Measurements from ENCODE around the gene OR8A1. TPM values are rescaled to one million over a fixed set of nuclear protein-coding genes. Genes with fewer than 3 reads are reported as not detected.

OR8A1 gene
- total RNA-seq, 4 donors from 2014 or later, result not detected

GRCh38 chr11:124536520-124536919 is 33.3 kb upstream of the OR8A1 start:
- in situ Hi-C loops (cut with MboI; ENCODE audit: low sequenced_read_pairs in 4 of 4) (no loop called here), intact Hi-C loops (cut with DNase I; ENCODE audit: low total_unique reads) (no loop called here)
- no peak for TF ChIP-seq POLR2A (IDR thresholded peaks at IDR 0.05)
- no peak for TF ChIP-seq CTCF (IDR thresholded peaks at IDR 0.05 in 4 of 5, conservative IDR thresholded peaks at IDR 0.05 in 1 of 5)
- ATAC-seq, result no peak
- H3K9me3 ChIP-seq, result no peaks in the 10 kb centered on the region
- no peaks in the 10 kb centered on the region for H3K36me3 ChIP-seq
- no peaks in the 10 kb centered on the region for H3K4me1 ChIP-seq
- H3K27me3 ChIP-seq, result no peaks in the 10 kb centered on the region
- no peak overlapping the region for H3K4me3 ChIP-seq
- DNase-seq, result peak; percentile 15 to 23
- H3K27ac ChIP-seq, result no peak overlapping the region

GRCh38 chr11:124538019-124538418 is 31.8 kb upstream of the OR8A1 start:
- intact Hi-C loops (cut with DNase I; ENCODE audit: low total_unique reads), result no loop called here
- TF ChIP-seq POLR2A (IDR thresholded peaks at IDR 0.05) (no peak), CTCF (IDR thresholded peaks at IDR 0.05 in 4 of 5, conservative IDR thresholded peaks at IDR 0.05 in 1 of 5) (no peak)
- ATAC-seq (peak in 1 of 2 donors; percentile 68), DNase-seq (no peak)
- no peaks in the 10 kb centered on the region for H3K27me3 ChIP-seq
- no peak overlapping the region for H3K27ac ChIP-seq
- no peaks in the 10 kb centered on the region for H3K9me3 ChIP-seq
- H3K4me1 ChIP-seq, result no peaks in the 10 kb centered on the region
- no peak overlapping the region for H3K4me3 ChIP-seq
- H3K36me3 ChIP-seq, result no peaks in the 10 kb centered on the region
- in situ Hi-C loops (cut with MboI; ENCODE audit: low sequenced_read_pairs in 4 of 4), result no loop called here

- in situ Hi-C loops (cut with MboI; ENCODE audit: low sequenced_read_pairs in 4 of 4) (no loop called here), intact Hi-C loops (cut with DNase I; ENCODE audit: low total_unique reads) (no loop called here)
- Histone ChIP-seq H3K27ac (no peak overlapping the region), H3K27me3 (no peaks in the 10 kb centered on the region), H3K4me3 (no peak overlapping the region), H3K9me3 (no peaks in the 10 kb centered on the region), H3K36me3 (no peaks in the 10 kb centered on the region), H3K4me1 (no peaks in the 10 kb centered on the region)
- TF ChIP-seq POLR2A (IDR thresholded peaks at IDR 0.05) (no peak), CTCF (IDR thresholded peaks at IDR 0.05 in 4 of 5, conservative IDR thresholded peaks at IDR 0.05 in 1 of 5) (no peak)
- DNase-seq (no peak), ATAC-seq (no peak)
Measured at GRCh38 chr11:124541204-124541603, 28.6 kb upstream of the OR8A1 start.

- TF ChIP-seq CTCF (IDR thresholded peaks at IDR 0.05 in 4 of 5, conservative IDR thresholded peaks at IDR 0.05 in 1 of 5), result no peak
- no peak for TF ChIP-seq POLR2A (IDR thresholded peaks at IDR 0.05)
- Histone ChIP-seq H3K27me3 (no peaks in the 10 kb centered on the region), H3K27ac (no peak overlapping the region), H3K4me1 (no peaks in the 10 kb centered on the region), H3K4me3 (no peak overlapping the region), H3K9me3 (no peaks in the 10 kb centered on the region), H3K36me3 (no peaks in the 10 kb centered on the region)
- no peak for DNase-seq
- in situ Hi-C loops (cut with MboI; ENCODE audit: low sequenced_read_pairs in 4 of 4), result no loop called here
- intact Hi-C loops (cut with DNase I; ENCODE audit: low total_unique reads), result no loop called here
- ATAC-seq, result no peak
Measured at GRCh38 chr11:124543145-124543544, 26.7 kb upstream of the OR8A1 start.

- in situ Hi-C loops (cut with MboI; ENCODE audit: low sequenced_read_pairs in 4 of 4), result no loop called here
- Histone ChIP-seq H3K36me3 (no peaks in the 10 kb centered on the region), H3K27me3 (no peaks in the 10 kb centered on the region), H3K27ac (no peak within 1 kb of the TSS), H3K4me1 (no peaks in the 10 kb centered on the region), H3K4me3 (no peak within 1 kb of the TSS), H3K9me3 (no peaks in the 10 kb centered on the region)
- TF ChIP-seq POLR2A (IDR thresholded peaks at IDR 0.05), result no peak
- TF ChIP-seq CTCF (IDR thresholded peaks at IDR 0.05 in 4 of 5, conservative IDR thresholded peaks at IDR 0.05 in 1 of 5), result no peak
- DNase-seq, result no peak
- intact Hi-C loops (cut with DNase I; ENCODE audit: low total_unique reads), result no loop called here
- ATAC-seq, result no peak
Measured at GRCh38 chr11:124543554-124543953, 26.2 kb upstream of the OR8A1 start, which contains the start of gene OR8B12. Gene OR8B12, minus strand, starts transcription at chr11:124543654. Its CDS starts 0 bp downstream, at chr11:124543654.
